HAP-1 (cell line): ENCODE measurements around the gene CNRIP1.
A peak's percentile ranks its signal among the peaks of the same experiment; 100 is the strongest.
"Not testable (repeated sequence)": the region's sequence is repeated elsewhere in the genome, so short reads cannot be mapped to it uniquely, and the experiment has no call there.

Experiments used
- DNase-seq, 2 experiments: peaks; one replicate each; pipeline ENCODE4 v3.0.0-alpha.2; 2016 to 2020; ENCODE audit warnings: low spot score in 2 of 2
- H3K27me3 ChIP-seq: fragments of 250-450 bp; sonication (Bioruptor Pico); 2 replicates; pipeline ENCODE4 v1.5.1; 2020; ENCODE audit warnings: low read depth, mild to moderate bottlenecking, moderate library complexity
- H3K36me3 ChIP-seq: fragments of 250-450 bp; sonication (Bioruptor Pico); replicated peaks from 2 replicates; pipeline ENCODE4 v1.5.1; 2020; ENCODE audit warnings: mild to moderate bottlenecking
- H3K4me1 ChIP-seq: fragments of 250-450 bp; sonication (Bioruptor Pico); 2 replicates; pipeline ENCODE4 v1.5.1; 2020; ENCODE audit warnings: mild to moderate bottlenecking
- H3K4me3 ChIP-seq: fragments of 250-450 bp; sonication (Bioruptor Pico); 2 replicates; pipeline ENCODE4 v1.5.1; 2020; ENCODE audit warnings: mild to moderate bottlenecking, moderate library complexity
- H3K9me3 ChIP-seq: fragments of 250-450 bp; sonication (Bioruptor Pico); 2 replicates; pipeline ENCODE4 v1.5.1; 2020; ENCODE audit warnings: mild to moderate bottlenecking, moderate library complexity
- in situ Hi-C: fragments of 300-500 bp; cut with MboI; formaldehyde crosslinking; loops from 3 replicates; pipeline ENCODE4 v1.14.3; 2020; ENCODE audit warnings: low sequenced_read_pairs, inconsistent platforms, mixed read lengths

CNRIP1 gene

DNA sequence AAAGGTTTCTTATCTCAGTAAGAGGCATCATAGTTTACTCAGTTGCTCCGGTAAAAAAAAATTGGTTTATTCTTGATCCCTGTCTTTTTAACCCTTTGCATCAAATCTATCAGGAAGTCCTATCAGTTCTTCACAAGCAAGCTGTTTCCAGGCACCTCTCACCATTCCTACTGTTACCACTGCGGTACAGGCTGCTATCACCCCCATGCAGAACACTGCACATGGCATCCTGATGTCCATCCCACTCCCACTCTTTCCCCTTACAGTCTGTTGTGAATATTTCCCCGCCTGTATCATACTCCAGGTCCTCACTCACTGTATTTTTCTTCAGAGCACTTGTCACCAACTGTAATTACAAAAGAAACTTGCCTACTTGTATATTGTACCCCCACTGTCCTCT is 5.3 kb upstream of the CNRIP1 start:
- H3K9me3 ChIP-seq = no peaks in the 10 kb centered on the region; the same call in 1 of the 2 replicates
- H3K36me3 ChIP-seq = no peaks in the 10 kb centered on the region
- H3K27me3 ChIP-seq = peaks cover 5% of the 10 kb centered on the region
- DNase-seq = no peak
- in situ Hi-C loops = no loop called here
- peaks cover 2% of the 10 kb centered on the region; the same call in 1 of the 2 replicates for H3K4me1 ChIP-seq
- H3K4me3 ChIP-seq = no peak overlapping the region

- H3K4me1 ChIP-seq = peaks cover 5% of the 10 kb centered on the region; the same call in 1 of the 2 replicates
- peak; percentile 20 to 32 for DNase-seq
- in situ Hi-C loops = no loop called here
- no peaks in the 10 kb centered on the region; the same call in 1 of the 2 replicates for H3K9me3 ChIP-seq
- peak overlapping the region; percentile 42 for H3K4me3 ChIP-seq
- H3K27me3 ChIP-seq = peaks cover under 1% of the 10 kb centered on the region
- no peaks in the 10 kb centered on the region for H3K36me3 ChIP-seq
Observed at GRCh38 chr2:68320118-68320641, 431 bp upstream of the CNRIP1 start.

- Histone ChIP-seq H3K36me3 (no peaks in the 10 kb centered on the region), H3K27me3 (no peaks in the 10 kb centered on the region; the same call in 1 of the 2 replicates), H3K9me3 (no peaks in the 10 kb centered on the region; the same call in 1 of the 2 replicates), H3K4me1 (peaks cover 5% of the 10 kb centered on the region; the same call in 1 of the 2 replicates), H3K4me3 (peak overlapping the region; percentile 42)
- DNase-seq = no peak
- in situ Hi-C loops = no loop called here
Observed at GRCh38 chr2:68318914-68319397, 793 bp downstream of the CNRIP1 start.

- in situ Hi-C loops = no loop called here
- no peak for DNase-seq
- no peaks in the 10 kb centered on the region; the same call in 1 of the 2 replicates for H3K27me3 ChIP-seq
- no peaks in the 10 kb centered on the region; the same call in 1 of the 2 replicates for H3K9me3 ChIP-seq
- no peaks in the 10 kb centered on the region for H3K36me3 ChIP-seq
- peaks cover 5% of the 10 kb centered on the region; the same call in 1 of the 2 replicates for H3K4me1 ChIP-seq
- peak overlapping the region; percentile 42 for H3K4me3 ChIP-seq
Observed at GRCh38 chr2:68317971-68318913, 1.5 kb downstream of the CNRIP1 start.

- Histone ChIP-seq H3K4me1 (peaks cover 8% of the 10 kb centered on the region), H3K27me3 (no peaks in the 10 kb centered on the region), H3K36me3 (no peaks in the 10 kb centered on the region), H3K9me3 (no peaks in the 10 kb centered on the region; the same call in 1 of the 2 replicates), H3K4me3 (no peak overlapping the region)
- no peak for DNase-seq
- in situ Hi-C loops = no loop called here
Observed at GRCh38 chr2:68316111-68316510, 3.6 kb downstream of the CNRIP1 start.

DNA sequence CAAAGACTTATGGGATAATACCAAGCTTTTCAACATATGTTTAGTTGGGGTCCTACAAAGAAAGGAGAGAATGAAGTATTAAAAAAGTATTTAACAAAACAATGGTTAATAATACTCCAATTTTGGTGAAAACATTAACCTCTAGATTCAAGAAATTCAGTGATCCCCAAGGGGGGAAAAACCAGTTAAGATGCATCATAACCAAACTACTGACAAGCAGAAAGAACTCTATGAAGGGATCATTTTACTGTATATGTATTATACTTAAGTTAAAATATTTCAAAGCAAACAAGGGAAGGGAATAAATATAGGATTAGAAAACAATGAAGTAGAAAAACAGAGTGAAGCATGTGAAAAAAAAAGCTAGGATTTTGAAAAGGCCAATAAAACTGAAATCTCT is 8.7 kb downstream of the CNRIP1 start:
- Histone ChIP-seq H3K4me1 (peaks cover 9% of the 10 kb centered on the region), H3K27me3 (no peaks in the 10 kb centered on the region), H3K4me3 (no peak overlapping the region), H3K36me3 (no peaks in the 10 kb centered on the region), H3K9me3 (no peaks in the 10 kb centered on the region)
- DNase-seq = peak in 1 of 2 experiments; percentile 50
- in situ Hi-C loops = no loop called here

DNA sequence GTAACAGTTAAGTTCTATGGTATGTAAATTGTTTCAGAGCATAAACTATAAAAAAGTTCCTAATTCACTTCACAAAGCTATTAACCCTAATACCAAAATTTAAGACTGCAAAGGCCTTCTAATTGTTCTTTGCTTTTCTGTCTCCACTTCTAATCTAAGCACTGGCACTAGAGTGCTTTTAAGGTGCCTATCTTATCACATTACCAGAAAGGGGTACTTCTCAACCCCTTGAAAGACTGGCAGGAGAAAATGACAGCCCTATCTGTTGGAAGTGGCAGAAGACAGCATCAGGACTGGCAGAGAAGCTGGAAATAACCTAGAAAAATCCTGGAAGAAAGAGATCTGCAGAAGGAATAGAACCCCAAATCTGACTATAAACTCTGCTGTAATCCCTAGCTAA is 10.3 kb downstream of the CNRIP1 start:
- in situ Hi-C loops = no loop called here
- no peak for DNase-seq
- Histone ChIP-seq H3K27me3 (no peaks in the 10 kb centered on the region), H3K4me3 (no peak overlapping the region), H3K36me3 (no peaks in the 10 kb centered on the region), H3K4me1 (peaks cover 9% of the 10 kb centered on the region), H3K9me3 (no peaks in the 10 kb centered on the region)

DNA sequence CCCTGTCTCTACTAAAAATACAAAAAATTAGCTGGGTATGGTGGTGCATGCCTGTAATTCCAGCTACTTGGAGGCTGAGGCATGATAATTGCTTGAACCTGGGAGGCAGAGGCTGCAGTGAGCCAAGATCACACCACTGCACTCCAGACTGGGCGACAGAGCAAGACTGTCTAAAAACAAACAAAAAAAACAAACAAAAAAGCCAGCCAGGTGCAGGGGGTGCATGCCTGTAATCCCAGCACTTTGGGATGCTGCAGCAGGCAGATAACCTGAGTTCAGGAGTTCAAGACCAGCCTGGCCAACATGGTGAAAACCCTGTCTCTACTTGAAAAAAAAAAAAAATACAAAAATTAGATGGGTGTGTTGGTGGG is 15.9 kb downstream of the CNRIP1 start:
- H3K36me3 ChIP-seq, H3K9me3 ChIP-seq, H3K4me1 ChIP-seq, H3K4me3 ChIP-seq, in situ Hi-C loops, DNase-seq, H3K27me3 ChIP-seq: not testable (repeated sequence)

- H3K9me3 ChIP-seq = no peaks in the 10 kb centered on the region
- DNase-seq = no peak
- no peaks in the 10 kb centered on the region for H3K27me3 ChIP-seq
- H3K36me3 ChIP-seq = no peaks in the 10 kb centered on the region
- H3K4me3 ChIP-seq = no peak overlapping the region
- no peaks in the 10 kb centered on the region for H3K4me1 ChIP-seq
- in situ Hi-C loops = no loop called here
Observed at GRCh38 chr2:68303033-68303901, 16.5 kb downstream of the CNRIP1 start.

DNA sequence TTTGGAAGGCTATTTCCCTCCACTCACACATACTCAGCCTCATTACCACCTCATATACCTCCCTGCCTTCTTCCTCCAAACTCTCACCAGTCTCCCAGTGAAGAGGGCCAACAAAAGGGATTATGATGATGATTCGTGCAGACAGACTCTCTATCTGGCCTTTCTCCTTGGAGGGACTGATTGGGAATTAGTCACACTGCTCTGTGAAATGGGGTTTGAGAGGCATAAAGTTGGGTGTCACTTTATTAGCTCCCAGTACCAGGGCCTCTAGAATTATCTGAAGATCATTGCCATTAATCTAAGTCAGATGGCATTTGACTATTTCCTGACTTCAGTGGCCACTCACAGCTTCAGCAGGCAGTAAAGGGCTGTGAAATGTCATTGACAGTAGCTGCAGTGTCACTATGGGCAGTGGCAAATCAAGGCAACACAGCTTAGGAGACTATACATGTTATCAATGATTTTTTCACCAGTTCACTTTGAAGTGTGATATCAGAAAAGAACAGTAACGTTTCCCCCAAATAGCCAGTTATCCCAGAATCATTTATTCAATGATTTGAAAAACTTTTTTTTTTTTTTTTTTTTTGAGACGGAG is 17.4 kb downstream of the CNRIP1 start:
- Histone ChIP-seq H3K4me1 (no peaks in the 10 kb centered on the region), H3K9me3 (no peaks in the 10 kb centered on the region), H3K36me3 (no peaks in the 10 kb centered on the region), H3K4me3 (no peak overlapping the region), H3K27me3 (no peaks in the 10 kb centered on the region)
- in situ Hi-C loops = no loop called here
- DNase-seq = no peak

- H3K4me3 ChIP-seq = no peak overlapping the region
- DNase-seq = no peak
- in situ Hi-C loops = loop anchor here (10.0 to 25.0 kb wide), 2 partner anchors 108 to 171 kb away; no protein-coding TSS in a partner anchor
- no peaks in the 10 kb centered on the region for H3K27me3 ChIP-seq
- no peaks in the 10 kb centered on the region for H3K9me3 ChIP-seq
- no peaks in the 10 kb centered on the region for H3K4me1 ChIP-seq
- H3K36me3 ChIP-seq = no peaks in the 10 kb centered on the region
Observed at GRCh38 chr2:68295516-68295915, 24.2 kb downstream of the CNRIP1 start.

GRCh38 chr2:68294913-68295312 is 24.8 kb downstream of the CNRIP1 start:
- no peak overlapping the region for H3K4me3 ChIP-seq
- in situ Hi-C loops = loop anchor here (10.0 to 25.0 kb wide), 2 partner anchors 108 to 170 kb away; no protein-coding TSS in a partner anchor
- H3K9me3 ChIP-seq = no peaks in the 10 kb centered on the region
- no peaks in the 10 kb centered on the region for H3K4me1 ChIP-seq
- DNase-seq = no peak
- no peaks in the 10 kb centered on the region for H3K36me3 ChIP-seq
- no peaks in the 10 kb centered on the region for H3K27me3 ChIP-seq

DNA sequence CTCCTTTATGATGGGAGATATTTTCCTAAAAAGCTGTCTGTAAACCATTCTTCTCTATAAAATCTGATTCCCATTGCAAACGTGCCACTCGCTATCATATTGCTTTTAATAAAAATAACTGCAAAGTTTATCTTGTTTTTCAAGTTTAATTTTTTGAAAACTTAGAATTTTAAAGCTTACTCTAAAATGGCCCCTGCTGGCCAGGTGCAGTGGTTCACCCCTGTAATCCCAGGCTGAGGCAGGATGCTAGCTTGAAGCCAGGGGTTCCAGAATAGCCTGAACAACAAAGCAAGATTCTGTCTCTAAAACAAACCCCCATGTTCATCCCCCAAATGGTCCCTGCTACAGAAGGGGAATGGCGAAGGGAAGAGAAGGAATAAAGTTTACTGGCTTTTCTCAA is 25.6 kb downstream of the CNRIP1 start:
- Histone ChIP-seq H3K27me3 (no peaks in the 10 kb centered on the region), H3K9me3 (no peaks in the 10 kb centered on the region), H3K4me1 (no peaks in the 10 kb centered on the region; the same call in 1 of the 2 replicates), H3K4me3 (no peak overlapping the region), H3K36me3 (no peaks in the 10 kb centered on the region)
- DNase-seq = no peak
- in situ Hi-C loops = loop anchor here (10.0 to 25.0 kb wide), 2 partner anchors 107 to 169 kb away; no protein-coding TSS in a partner anchor
